ENCODE data around the gene PKP4. TPM values are rescaled to one million over a fixed set of nuclear protein-coding genes. Genes with fewer than 3 reads are reported as not detected.

PKP4 gene
- polyA plus RNA-seq, 1 donor from 2014 or later: 24.2 TPM

- Histone ChIP-seq H4K20me1 (ENCODE audit: insufficient read depth) (no peaks in the 10 kb centered on the region), H2AFZ (ENCODE audit: low read depth, low read length) (no peak overlapping the region), H3K9ac (ENCODE audit: low read length) (no peak overlapping the region), H3K79me2 (replicated peaks; ENCODE audit: insufficient read depth, low read length) (no peaks in the 10 kb centered on the region), H3F3A (ENCODE audit: insufficient read depth, low read length, poor library complexity, severe bottlenecking) (no peaks in the 10 kb centered on the region), H3K27me3 (ENCODE audit: insufficient read depth, low read depth, low read length) (no peaks in the 10 kb centered on the region), H3K36me3 (ENCODE audit: insufficient read depth, low read length) (no peaks in the 10 kb centered on the region), H3K4me2 (ENCODE audit: low read length) (no peak overlapping the region), H3K27ac (ENCODE audit: low read length) (no peak overlapping the region), H3K4me3 (ENCODE audit: low read length) (no peak overlapping the region), H3K9me3 (ENCODE audit: low read length) (no peaks in the 10 kb centered on the region), H3K9me2 (ENCODE audit: insufficient read depth, low read length) (no peaks in the 10 kb centered on the region)
- TF ChIP-seq EP300 (conservative IDR thresholded peaks at IDR 0.05; ENCODE audit: poor library complexity, severe bottlenecking) (no peak), POLR2AphosphoS5 (IDR thresholded peaks at IDR 0.05) (no peak), RAD21 (conservative IDR thresholded peaks at IDR 0.05) (no peak), REST (IDR thresholded peaks at IDR 0.05; ENCODE audit: borderline replicate concordance) (no peak)
These were observed 162.7 kb downstream of the PKP4 start for GRCh38 chr2:158619496-158619895.

- H3K36me3 ChIP-seq (ENCODE audit: insufficient read depth, low read length): no peaks in the 10 kb centered on the region
- H3K27ac ChIP-seq (ENCODE audit: low read length): no peak overlapping the region
These were observed 163.9 kb downstream of the PKP4 start for GRCh38 chr2:158620656-158621055.

More at GRCh38 chr2:158620656-158621055, 163.9 kb downstream of the PKP4 start:
- no peaks in the 10 kb centered on the region for H4K20me1 ChIP-seq (ENCODE audit: insufficient read depth)
- no peak overlapping the region for H3K4me2 ChIP-seq (ENCODE audit: low read length)
- no peak overlapping the region for H2AFZ ChIP-seq (ENCODE audit: low read depth, low read length)
- no peak overlapping the region for H3K9ac ChIP-seq (ENCODE audit: low read length)
- no peaks in the 10 kb centered on the region for H3K9me2 ChIP-seq (ENCODE audit: insufficient read depth, low read length)
- H3K27me3 ChIP-seq (ENCODE audit: insufficient read depth, low read depth, low read length): no peaks in the 10 kb centered on the region
- no peak overlapping the region for H3K4me3 ChIP-seq (ENCODE audit: low read length)
- no peaks in the 10 kb centered on the region for H3K79me2 ChIP-seq (replicated peaks; ENCODE audit: insufficient read depth, low read length)
- H3K9me3 ChIP-seq (ENCODE audit: low read length): no peaks in the 10 kb centered on the region
- no peaks in the 10 kb centered on the region for H3F3A ChIP-seq (ENCODE audit: insufficient read depth, low read length, poor library complexity, severe bottlenecking)
- TF ChIP-seq POLR2AphosphoS5 (IDR thresholded peaks at IDR 0.05) (no peak), REST (IDR thresholded peaks at IDR 0.05; ENCODE audit: borderline replicate concordance) (no peak), SMC3 (conservative IDR thresholded peaks at IDR 0.05; ENCODE audit: poor library complexity) (no peak), MXI1 (conservative IDR thresholded peaks at IDR 0.05; ENCODE audit: poor library complexity, severe bottlenecking) (no peak), CTCF (IDR thresholded peaks at IDR 0.05; ENCODE audit: poor library complexity, severe bottlenecking) (no peak), TAF1 (IDR thresholded peaks at IDR 0.05; ENCODE audit: low read depth) (no peak)
